ENCODE data around the gene LTBP1. TPM values are rescaled to one million over a fixed set of nuclear protein-coding genes. Genes with fewer than 3 reads are reported as not detected.

LTBP1 gene
- total RNA-seq, 2 experiments from 2014 or later = 61.1 to 82.6 TPM

- no peaks in the 10 kb centered on the region for H4K20me1 ChIP-seq (ENCODE audit: insufficient read depth, low read length)
- TF ChIP-seq CTCF (conservative IDR thresholded peaks at IDR 0.05; ENCODE audit: low read length) (no peak), EZH2phosphoT487 (IDR thresholded peaks at IDR 0.05; ENCODE audit: borderline replicate concordance, low read depth, low read length) (no peak)
- peaks cover 5% of the 10 kb centered on the region for H3K9me3 ChIP-seq (ENCODE audit: low read length)
- no peaks in the 10 kb centered on the region for H3K9me2 ChIP-seq (ENCODE audit: insufficient read depth, low read length)
- no peak overlapping the region for H3K27ac ChIP-seq (ENCODE audit: low read depth, low read length, poor library complexity, severe bottlenecking)
- no peak overlapping the region for H3K4me3 ChIP-seq (ENCODE audit: low read depth, low read length, poor library complexity, severe bottlenecking)
- H3K4me1 ChIP-seq (ENCODE audit: insufficient read depth, low read length, poor library complexity, severe bottlenecking) = no peaks in the 10 kb centered on the region
- H3K36me3 ChIP-seq (ENCODE audit: insufficient read depth, low read length) = peaks cover 87% of the 10 kb centered on the region
- DNase-seq (ENCODE audit: low spot score) = no peak
- CTCF ChIA-PET (ENCODE audit: unreplicated experiment) = no interaction called here
- POLR2A ChIA-PET = no interaction called here
- no peak overlapping the region for H2AFZ ChIP-seq (ENCODE audit: low read length)
- H3K79me2 ChIP-seq (ENCODE audit: insufficient read depth, low read depth, low read length) = no peaks in the 10 kb centered on the region
- intact Hi-C loops (cut with micrococcal nuclease; ENCODE audit: unreplicated experiment) = no loop called here
- no peak overlapping the region for H3K4me2 ChIP-seq (ENCODE audit: low read length)
- BruUV-seq (replicated peaks) = no TSS peak
Measured at GRCh38 chr2:33216508-33217182, 269.9 kb downstream of the LTBP1 start.

- H4K20me1 ChIP-seq (ENCODE audit: insufficient read depth, low read length) = no peaks in the 10 kb centered on the region
- peaks cover 93% of the 10 kb centered on the region for H3K36me3 ChIP-seq (ENCODE audit: insufficient read depth, low read length)
- no peak for DNase-seq (ENCODE audit: low spot score)
- H3K27ac ChIP-seq (ENCODE audit: low read depth, low read length, poor library complexity, severe bottlenecking) = no peak overlapping the region
- H3K4me3 ChIP-seq (ENCODE audit: low read depth, low read length, poor library complexity, severe bottlenecking) = no peak overlapping the region
- BruUV-seq (replicated peaks) = no TSS peak
- H3K9me3 ChIP-seq (ENCODE audit: low read length) = peaks cover 5% of the 10 kb centered on the region
- TF ChIP-seq CTCF (conservative IDR thresholded peaks at IDR 0.05; ENCODE audit: low read length) (no peak), EZH2phosphoT487 (IDR thresholded peaks at IDR 0.05; ENCODE audit: borderline replicate concordance, low read depth, low read length) (no peak)
- no peaks in the 10 kb centered on the region for H3K79me2 ChIP-seq (ENCODE audit: insufficient read depth, low read depth, low read length)
- CTCF ChIA-PET (ENCODE audit: unreplicated experiment) = no interaction called here
- H3K4me1 ChIP-seq (ENCODE audit: insufficient read depth, low read length, poor library complexity, severe bottlenecking) = no peaks in the 10 kb centered on the region
- intact Hi-C loops (cut with micrococcal nuclease; ENCODE audit: unreplicated experiment) = no loop called here
- H3K9me2 ChIP-seq (ENCODE audit: insufficient read depth, low read length) = no peaks in the 10 kb centered on the region
- no peak overlapping the region for H2AFZ ChIP-seq (ENCODE audit: low read length)
- H3K4me2 ChIP-seq (ENCODE audit: low read length) = no peak overlapping the region
- POLR2A ChIA-PET = no interaction called here
Measured at GRCh38 chr2:33217406-33217805, 270.7 kb downstream of the LTBP1 start.

GRCh38 chr2:33219114-33219513 is 272.4 kb downstream of the LTBP1 start:
- POLR2A ChIA-PET = interaction anchor here (0.6 to 1.0 kb wide), 4 partner anchors 14 to 562 kb away, joined by 3 to 4 read pairs (median 3); no protein-coding TSS in a partner anchor
- Histone ChIP-seq H3K27ac (ENCODE audit: low read depth, low read length, poor library complexity, severe bottlenecking) (no peak overlapping the region), H3K79me2 (ENCODE audit: insufficient read depth, low read depth, low read length) (no peaks in the 10 kb centered on the region), H3K4me1 (ENCODE audit: insufficient read depth, low read length, poor library complexity, severe bottlenecking) (no peaks in the 10 kb centered on the region), H3K9me3 (ENCODE audit: low read length) (peaks cover 5% of the 10 kb centered on the region), H4K20me1 (ENCODE audit: insufficient read depth, low read length) (no peaks in the 10 kb centered on the region), H3K4me3 (ENCODE audit: low read depth, low read length, poor library complexity, severe bottlenecking) (no peak overlapping the region), H3K9me2 (ENCODE audit: insufficient read depth, low read length) (no peaks in the 10 kb centered on the region), H3K36me3 (ENCODE audit: insufficient read depth, low read length) (peaks cover 94% of the 10 kb centered on the region), H3K4me2 (ENCODE audit: low read length) (no peak overlapping the region), H2AFZ (ENCODE audit: low read length) (no peak overlapping the region)
- no peak for TF ChIP-seq CTCF (conservative IDR thresholded peaks at IDR 0.05; ENCODE audit: low read length)
- no peak for TF ChIP-seq EZH2phosphoT487 (IDR thresholded peaks at IDR 0.05; ENCODE audit: borderline replicate concordance, low read depth, low read length)
- no TSS peak for BruUV-seq (replicated peaks)
- intact Hi-C loops (cut with micrococcal nuclease; ENCODE audit: unreplicated experiment) = no loop called here
- DNase-seq (ENCODE audit: low spot score) = no peak
- CTCF ChIA-PET (ENCODE audit: unreplicated experiment) = no interaction called here
